Mononuclear cell (primary cell): ENCODE results near the gene ZFYVE16. TPM values are rescaled to one million over a fixed set of nuclear protein-coding genes. Genes with fewer than 3 reads are reported as not detected.
"Not testable (repeated sequence)": the region's sequence is repeated elsewhere in the genome, so short reads cannot be mapped to it uniquely, and the experiment has no call there.

Experiments used
- H3K27me3 ChIP-seq: 2 replicates; pipeline ENCODE4 v1.6.0; 2011; ENCODE audit warnings: low read length, control low read depth; ENCODE audit not compliant: insufficient read depth
- H3K4me1 ChIP-seq: 2 replicates; pipeline ENCODE4 v1.5.1; 2011; ENCODE audit warnings: mild to moderate bottlenecking, low read length, control low read depth; ENCODE audit not compliant: insufficient read depth
- H3K4me3 ChIP-seq: 2 replicates; pipeline ENCODE4 v1.5.1; 2011; ENCODE audit warnings: mild to moderate bottlenecking, low read length, moderate library complexity
- H3K9me3 ChIP-seq: 2 replicates; pipeline ENCODE4 v1.5.1; 2011; ENCODE audit warnings: low read depth, mild to moderate bottlenecking, control low read depth, low read length
- total RNA-seq: library from RNA; depleted of rRNA; stranded (reverse); fragments of >200 nt; gene quantifications from one replicate; pipeline ENCODE4 v1.2.3, GENCODE V29; 2012

ZFYVE16 gene
- total RNA-seq, 1 donor: 30.9 TPM

DNA sequence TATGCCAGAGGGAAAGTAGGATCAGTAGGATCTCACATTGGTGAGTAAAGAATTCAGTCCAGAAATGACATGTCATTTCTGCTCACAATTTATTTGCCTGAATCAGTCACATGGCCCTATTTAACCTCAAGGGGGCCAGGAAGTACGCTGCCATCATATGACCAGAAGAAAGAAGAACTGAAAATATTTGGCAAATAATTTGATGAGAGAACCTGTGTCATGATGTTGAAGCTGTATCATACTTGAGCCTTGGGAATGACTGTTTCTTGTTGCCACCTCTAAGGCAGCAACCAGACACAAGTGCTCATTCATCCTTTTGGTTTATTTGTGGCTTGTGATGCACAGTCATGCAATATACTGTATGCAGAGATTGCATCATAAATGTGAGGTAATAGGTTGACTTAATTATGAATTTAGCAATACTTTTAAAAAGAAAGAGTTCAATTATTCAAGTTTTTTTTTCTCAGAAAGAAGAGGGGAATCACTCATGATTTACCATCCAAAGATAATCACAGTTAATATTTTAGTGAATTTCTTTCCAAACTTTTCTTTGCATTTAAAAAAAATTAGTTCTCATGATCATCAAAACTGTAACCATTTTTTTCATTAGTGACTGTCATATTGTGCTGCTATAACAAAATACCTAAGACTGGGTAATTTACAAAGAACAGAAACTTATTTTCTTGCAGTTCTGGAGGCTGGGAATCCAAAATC lies 8.2 kb upstream of the ZFYVE16 start:
- Histone ChIP-seq H3K4me1 (peaks cover 27% of the 10 kb centered on the region), H3K4me3 (no peak overlapping the region)

DNA sequence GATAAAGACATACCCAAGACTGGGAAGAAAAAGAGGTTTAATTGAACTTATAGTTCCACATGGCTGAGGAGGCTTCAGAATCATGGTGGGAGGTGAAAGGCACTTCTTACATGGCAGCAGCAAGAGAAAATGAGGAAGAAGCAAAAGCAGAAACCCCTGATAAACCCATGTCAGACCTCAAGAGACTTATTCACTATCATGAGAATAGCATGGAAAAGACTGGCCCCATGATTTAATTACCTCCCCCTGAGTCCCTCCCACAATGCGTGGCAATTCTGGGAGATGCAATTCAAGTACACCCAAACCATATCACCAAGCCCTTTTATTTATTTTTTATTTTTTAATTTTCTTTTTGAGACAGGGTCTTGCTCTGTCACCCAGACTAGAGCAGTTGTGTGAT lies 7.5 kb upstream of the ZFYVE16 start:
- not testable (repeated sequence) for H3K9me3 ChIP-seq, H3K27me3 ChIP-seq, H3K4me3 ChIP-seq
- peaks cover 27% of the 10 kb centered on the region for H3K4me1 ChIP-seq

More for the DNA sequence above, 8.2 kb upstream of the ZFYVE16 start:
- Histone ChIP-seq H3K9me3 (no peaks in the 10 kb centered on the region), H3K27me3 (no peaks in the 10 kb centered on the region)

DNA sequence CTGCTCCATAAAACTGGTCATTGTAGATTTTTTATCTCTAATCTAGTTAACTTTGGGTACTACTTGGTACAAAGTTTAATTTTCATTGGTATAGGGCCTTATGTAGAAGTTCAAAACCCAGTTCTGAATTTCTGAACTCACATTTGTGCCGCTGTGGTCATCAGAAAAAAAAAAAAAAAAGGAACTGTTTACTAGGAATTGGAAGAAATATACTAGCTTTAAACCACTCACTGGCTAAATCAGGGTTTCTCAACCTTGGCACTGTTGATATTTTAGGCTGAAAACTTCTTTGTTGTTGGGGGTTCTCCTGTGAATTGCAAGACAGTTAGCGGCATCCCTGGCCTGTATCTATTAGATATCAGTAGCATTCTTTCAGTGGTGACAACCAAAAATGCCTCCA lies 4.1 kb upstream of the ZFYVE16 start:
- no peaks in the 10 kb centered on the region for H3K9me3 ChIP-seq
- no peaks in the 10 kb centered on the region for H3K27me3 ChIP-seq
- H3K4me3 ChIP-seq: no peak overlapping the region
- H3K4me1 ChIP-seq: peaks cover 37% of the 10 kb centered on the region

DNA sequence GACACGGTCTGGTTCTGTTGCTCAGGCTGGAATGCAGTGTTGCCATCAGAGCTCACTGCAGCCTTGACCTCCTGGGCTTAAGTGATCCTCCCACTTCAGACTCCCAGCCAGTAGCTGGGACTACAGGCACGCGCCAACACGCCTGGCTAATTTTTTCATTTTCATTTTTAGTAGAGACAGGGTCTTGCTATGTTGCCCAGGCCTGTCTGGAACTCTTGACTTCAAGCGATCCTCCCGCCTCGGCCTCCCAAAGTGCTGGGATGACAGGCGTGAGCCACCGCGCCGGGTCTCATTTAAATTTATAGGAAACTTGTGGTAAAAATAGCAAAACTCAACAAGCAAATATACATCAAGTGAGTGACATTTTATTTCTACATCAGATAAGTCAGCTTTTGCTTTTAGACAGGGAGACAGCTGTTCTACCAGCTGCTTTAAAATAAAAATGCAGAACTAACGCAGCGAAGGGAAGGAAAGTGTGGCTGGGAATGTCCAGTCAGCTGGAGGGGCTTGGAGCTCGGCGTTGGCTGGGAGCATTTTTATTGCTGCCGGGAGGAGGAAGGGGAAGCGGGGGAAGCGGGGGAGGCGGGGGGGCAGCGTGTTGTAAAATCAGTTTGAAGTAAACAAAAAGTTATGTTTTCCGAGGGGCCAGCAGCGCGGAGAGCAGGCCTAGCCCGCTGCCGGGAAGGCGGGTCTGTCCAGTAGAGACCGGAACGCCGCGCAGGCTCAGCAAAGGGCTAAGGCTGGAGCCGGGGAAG lies 707 bp upstream of the ZFYVE16 start:
- H3K27me3 ChIP-seq: no peaks in the 10 kb centered on the region
- H3K4me3 ChIP-seq: peak overlapping the region; percentile 96
- peaks cover 26% of the 10 kb centered on the region for H3K4me1 ChIP-seq
- no peaks in the 10 kb centered on the region for H3K9me3 ChIP-seq

DNA sequence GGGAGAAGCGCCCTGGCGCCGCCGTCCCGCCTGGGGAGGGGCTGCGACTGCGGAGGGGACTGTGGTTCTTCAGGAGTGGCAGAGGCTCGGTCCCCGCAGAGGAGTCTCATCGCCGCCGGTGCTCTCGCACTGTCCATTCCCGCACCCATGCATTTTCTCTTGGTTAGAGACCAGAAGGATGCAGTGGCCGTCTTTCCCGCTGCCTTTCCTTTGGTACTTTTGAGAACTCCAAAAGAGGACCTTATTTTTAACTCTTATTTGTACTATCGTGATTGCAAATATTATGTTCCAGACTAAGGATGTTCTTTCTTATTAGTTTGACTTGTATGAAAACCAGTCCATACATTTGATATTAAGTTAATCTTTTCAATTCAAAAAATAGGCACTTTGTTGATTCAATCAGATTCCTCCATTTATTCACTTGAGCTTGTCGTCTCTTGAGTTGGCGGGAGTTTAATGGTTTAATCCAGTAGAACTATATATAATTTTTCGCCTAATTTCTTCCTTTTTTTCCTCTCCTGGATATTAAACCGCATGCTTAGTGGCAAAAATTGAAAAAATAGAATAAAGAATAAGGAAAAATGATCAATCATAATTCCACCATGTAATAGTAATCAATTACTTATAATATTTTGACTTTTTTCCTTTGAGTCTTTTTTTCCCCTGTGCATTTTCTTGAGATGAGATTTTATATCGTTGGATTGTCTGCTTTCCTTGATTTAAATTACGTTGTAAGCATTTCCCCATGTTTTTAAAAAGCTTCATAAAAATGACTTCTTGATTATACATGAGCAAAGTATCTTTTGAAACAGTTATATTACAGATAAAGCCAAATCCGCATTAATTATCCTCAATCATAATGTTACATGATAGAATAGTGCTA lies 861 bp downstream of the ZFYVE16 start:
- peak overlapping the region; percentile 96 for H3K4me3 ChIP-seq
- no peaks in the 10 kb centered on the region for H3K27me3 ChIP-seq
- H3K4me1 ChIP-seq: peaks cover 24% of the 10 kb centered on the region
- no peaks in the 10 kb centered on the region for H3K9me3 ChIP-seq

DNA sequence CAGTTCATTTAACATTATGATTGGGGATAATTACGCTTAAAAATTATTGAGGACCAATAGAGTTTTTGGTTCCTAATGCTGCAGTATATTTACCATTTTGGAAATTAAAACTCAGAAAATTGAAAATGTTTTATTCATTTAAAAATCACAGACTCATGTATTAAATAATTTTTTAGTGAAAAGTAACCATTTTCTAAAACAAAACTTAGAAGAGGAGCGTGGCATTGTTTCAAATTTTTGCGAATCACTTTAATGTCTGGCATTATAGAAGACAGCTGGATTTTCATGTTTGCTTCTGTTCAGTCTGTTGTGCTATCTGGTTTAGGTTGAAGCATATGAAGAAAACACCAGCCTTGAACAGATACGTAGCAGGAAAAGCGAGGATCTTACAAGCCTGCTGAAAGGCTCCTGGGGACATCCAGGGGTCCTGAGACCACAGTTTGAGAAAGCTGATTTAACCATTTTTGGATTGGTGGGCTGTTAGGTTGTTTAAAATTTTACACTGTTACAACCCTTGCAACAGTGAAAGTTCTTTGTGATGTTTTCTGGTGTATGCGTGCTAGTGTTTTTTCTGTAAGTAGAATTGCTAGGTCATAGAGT lies 1.6 kb downstream of the ZFYVE16 start:
- Histone ChIP-seq H3K4me1 (peaks cover 25% of the 10 kb centered on the region), H3K9me3 (no peaks in the 10 kb centered on the region), H3K4me3 (no peak overlapping the region), H3K27me3 (no peaks in the 10 kb centered on the region)

DNA sequence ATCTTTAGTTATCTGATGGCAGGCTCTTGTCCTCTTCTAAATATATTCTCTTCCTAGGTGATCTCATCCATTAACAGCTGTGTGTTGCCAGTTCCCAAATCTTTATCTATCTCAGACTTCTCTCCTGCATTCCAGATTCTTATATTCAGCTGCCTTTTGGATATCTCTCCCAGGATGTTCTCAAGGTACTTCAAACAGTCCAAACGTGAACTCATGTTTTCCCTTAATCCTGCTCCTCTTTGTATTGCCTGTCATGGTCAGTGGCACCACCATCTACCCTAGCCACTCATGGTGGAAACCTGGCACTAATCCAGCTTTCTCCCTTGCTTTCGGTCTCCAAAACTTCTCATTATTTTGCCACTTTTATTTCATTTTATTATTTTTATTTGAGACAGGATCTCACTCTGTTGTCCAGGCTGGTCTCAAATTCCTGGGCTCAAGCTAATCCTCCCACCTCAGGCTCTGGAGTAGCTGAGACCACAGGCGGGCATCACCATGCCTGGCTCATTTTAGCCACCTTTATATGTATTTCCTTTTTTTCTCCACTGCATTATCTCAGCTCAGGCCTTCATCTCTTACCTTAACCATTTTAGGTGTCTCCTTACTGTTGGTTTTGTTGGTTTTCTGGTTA lies 3.8 kb downstream of the ZFYVE16 start:
- H3K27me3 ChIP-seq: no peaks in the 10 kb centered on the region
- peaks cover 22% of the 10 kb centered on the region for H3K4me1 ChIP-seq
- H3K4me3 ChIP-seq: no peak overlapping the region
- no peaks in the 10 kb centered on the region for H3K9me3 ChIP-seq

DNA sequence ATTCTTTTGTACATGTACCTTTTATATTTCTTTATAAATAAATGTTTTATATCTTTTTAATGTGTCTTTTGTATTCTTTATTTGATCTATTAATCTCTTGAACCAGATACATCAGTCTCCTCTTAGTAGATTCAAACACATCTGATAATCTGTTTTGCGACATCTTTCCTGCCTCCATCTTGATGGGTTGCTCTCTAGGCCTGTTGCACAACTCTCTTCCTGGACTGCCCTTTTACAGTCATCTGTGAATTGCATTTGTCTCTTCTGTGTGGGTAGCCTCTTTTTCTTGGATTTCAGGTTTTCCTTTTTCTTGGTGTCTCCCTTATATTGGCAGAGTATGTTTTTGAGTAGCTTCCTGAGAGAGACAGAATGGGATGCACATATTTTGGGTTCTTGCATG lies 6.2 kb downstream of the ZFYVE16 start:
- no peak overlapping the region for H3K4me3 ChIP-seq
- peaks cover 14% of the 10 kb centered on the region for H3K4me1 ChIP-seq
- no peaks in the 10 kb centered on the region for H3K9me3 ChIP-seq
- no peaks in the 10 kb centered on the region for H3K27me3 ChIP-seq

DNA sequence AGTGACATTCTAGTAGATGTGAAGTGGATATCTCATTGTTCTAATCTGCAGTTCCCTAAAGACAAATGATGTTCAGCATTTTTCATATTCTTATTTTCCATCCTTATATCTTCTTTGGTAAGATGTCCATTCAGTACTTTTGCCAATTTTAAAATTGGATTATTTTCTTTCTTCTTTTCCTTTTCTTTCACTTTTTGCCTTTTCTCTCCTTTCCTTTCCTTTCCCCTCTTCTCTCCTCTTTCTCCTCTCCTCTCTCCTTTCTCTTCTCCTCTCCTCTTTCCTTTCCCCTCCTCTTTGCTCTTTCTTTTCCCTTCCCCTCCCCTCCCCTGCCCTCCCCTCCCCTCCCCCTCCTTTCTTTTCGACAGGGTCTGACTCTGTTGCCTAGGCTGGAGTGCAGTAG lies 10.1 kb downstream of the ZFYVE16 start:
- Histone ChIP-seq H3K9me3 (no peaks in the 10 kb centered on the region), H3K27me3 (no peaks in the 10 kb centered on the region), H3K4me1 (peaks cover 9% of the 10 kb centered on the region), H3K4me3 (no peak overlapping the region)

DNA sequence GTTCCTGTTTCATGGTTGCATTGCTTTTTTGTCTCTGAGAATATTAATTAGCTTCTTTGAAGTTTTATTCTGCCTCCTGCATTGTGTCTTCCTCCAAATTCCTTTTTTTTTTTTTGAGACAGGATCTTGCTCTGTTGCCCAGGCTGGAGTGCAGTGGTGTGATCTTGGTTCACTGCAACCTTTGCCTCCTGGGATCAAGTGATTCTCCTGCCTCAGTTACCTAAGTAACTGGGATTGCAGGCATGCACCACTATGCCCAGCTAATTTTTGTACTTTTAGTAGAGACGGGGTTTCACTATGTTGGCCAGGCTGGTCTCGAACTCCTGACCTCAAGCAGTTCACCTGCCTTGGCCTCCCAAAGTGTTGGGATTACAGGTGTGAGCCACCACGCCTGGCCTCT lies 16.5 kb downstream of the ZFYVE16 start:
- H3K4me1 ChIP-seq, H3K9me3 ChIP-seq, H3K27me3 ChIP-seq, H3K4me3 ChIP-seq: not testable (repeated sequence)

DNA sequence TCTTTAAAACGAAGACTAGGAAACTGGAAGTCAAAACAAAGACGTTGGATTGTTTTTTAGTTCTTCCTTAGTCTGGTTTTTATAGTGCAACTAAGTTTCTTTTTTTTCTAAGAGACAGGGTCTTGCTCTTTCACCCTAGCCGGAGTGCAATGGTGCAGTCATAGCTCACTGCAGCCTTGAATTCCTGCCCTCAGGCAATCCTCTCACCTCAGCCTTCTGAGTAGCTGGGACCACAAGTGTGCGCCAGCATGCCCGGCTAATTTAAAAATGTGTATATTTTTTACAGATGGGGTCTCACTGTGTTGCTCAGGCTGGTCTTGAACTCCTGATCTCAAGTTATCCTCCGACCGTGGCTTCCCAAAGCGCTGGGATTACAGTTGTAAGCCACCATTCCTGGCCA lies 27.6 kb downstream of the ZFYVE16 start:
- Histone ChIP-seq H3K4me3 (no peak overlapping the region), H3K27me3 (no peaks in the 10 kb centered on the region), H3K9me3 (no peaks in the 10 kb centered on the region), H3K4me1 (no peaks in the 10 kb centered on the region)

DNA sequence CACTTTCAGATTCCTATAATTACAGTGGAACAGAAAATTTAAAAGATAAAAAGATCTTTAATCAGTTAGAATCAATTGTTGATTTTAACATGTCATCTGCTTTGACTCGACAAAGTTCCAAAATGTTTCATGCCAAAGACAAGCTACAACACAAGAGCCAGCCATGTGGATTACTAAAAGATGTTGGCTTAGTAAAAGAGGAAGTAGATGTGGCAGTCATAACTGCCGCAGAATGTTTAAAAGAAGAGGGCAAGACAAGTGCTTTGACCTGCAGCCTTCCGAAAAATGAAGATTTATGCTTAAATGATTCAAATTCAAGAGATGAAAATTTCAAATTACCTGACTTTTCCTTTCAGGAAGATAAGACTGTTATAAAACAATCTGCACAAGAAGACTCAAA lies 29.5 kb downstream of the ZFYVE16 start:
- H3K9me3 ChIP-seq: no peaks in the 10 kb centered on the region
- H3K27me3 ChIP-seq: no peaks in the 10 kb centered on the region
- H3K4me1 ChIP-seq: no peaks in the 10 kb centered on the region
- no peak overlapping the region for H3K4me3 ChIP-seq

DNA sequence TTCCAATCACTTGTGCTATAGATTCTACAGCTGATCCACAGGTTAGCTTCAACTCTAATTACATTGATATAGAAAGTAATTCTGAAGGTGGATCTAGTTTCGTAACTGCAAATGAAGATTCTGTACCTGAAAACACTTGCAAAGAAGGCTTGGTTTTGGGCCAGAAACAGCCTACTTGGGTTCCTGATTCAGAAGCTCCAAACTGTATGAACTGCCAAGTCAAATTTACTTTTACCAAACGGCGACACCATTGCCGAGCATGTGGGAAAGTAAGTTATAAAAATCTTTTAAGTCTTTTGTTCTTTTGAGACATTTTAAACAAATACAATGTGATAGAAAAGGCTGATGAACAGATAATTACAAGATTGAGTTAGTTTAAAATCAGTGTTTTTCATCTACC lies 30.9 kb downstream of the ZFYVE16 start:
- H3K4me3 ChIP-seq: no peak overlapping the region
- no peaks in the 10 kb centered on the region for H3K27me3 ChIP-seq
- H3K4me1 ChIP-seq: no peaks in the 10 kb centered on the region
- no peaks in the 10 kb centered on the region for H3K9me3 ChIP-seq

DNA sequence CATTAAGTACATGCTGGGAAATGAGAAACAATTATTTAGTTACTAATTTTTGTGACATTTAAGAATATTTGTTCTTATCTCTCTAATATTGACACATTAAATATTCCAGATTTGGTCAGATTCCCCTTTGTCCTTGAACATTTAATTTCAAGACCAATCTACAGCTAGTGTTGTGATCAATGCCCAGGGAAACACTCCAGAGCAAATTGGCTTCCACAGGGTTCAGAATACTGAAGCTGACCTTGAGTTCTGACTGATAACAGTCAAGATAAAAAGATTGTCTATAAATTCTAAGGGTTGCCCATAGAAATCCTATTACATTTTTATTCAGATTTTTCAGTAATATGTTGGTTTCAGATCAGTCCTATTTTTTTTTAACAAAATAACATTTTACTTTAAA lies 31.3 kb downstream of the ZFYVE16 start:
- Histone ChIP-seq H3K9me3 (no peaks in the 10 kb centered on the region), H3K4me1 (no peaks in the 10 kb centered on the region), H3K4me3 (no peak overlapping the region), H3K27me3 (no peaks in the 10 kb centered on the region)
